ENCODE data around the gene SAMD8. TPM values are rescaled to one million over a fixed set of nuclear protein-coding genes. Genes with fewer than 3 reads are reported as not detected.

SAMD8 gene
- total RNA-seq, 1 experiment from 2014 or later: 32.0 TPM

DNA sequence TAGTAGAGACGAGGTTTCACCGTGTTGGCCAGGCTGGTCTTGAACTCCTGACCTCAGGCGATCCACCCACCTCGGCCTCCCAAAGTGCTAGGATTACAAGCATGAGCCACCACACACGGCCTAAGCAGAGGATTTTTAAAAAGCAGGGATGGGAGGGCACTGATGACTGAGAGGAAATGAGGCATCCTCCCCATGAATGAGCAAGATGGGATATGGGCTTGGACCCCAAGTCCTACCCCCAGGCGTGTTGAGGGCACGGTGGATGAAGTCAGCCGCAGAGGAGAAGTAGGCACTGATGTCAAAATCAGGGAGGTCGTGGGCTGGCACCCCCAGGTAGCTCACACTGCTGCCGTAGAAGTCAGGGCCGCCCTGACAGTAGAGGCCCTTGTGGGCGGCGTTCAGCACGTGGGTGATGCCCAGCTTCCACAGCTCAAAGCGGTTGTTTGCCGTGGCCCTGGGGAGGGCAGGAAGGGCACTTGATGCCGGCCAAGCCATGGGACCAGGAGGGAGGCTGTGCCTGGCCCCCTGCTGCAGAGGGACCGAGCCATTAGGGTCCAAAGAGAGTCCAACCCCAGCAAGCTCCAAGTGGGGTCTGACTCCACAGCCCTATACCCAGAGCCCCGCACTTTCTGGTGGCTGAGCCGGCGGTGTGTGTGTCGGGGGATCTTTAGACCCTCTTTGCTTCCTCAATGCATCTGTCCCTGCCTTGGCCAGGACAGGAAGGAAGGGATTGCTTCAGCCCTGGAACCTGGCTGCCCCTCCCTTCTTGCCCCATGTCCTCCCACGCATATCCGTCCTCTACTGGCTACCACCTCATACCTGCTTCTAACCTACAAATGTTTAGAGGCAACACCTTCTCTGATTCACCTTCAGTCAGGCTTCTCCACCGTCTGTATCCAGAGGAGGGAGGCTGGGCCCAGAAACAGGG lies 3.4 kb upstream of the SAMD8 start:
- H3K9me3 ChIP-seq (ENCODE audit: control insufficient read depth, insufficient read depth, low read depth, low read length): no peaks in the 10 kb centered on the region
- ChIA-PET POLR2A (interaction anchor here (0.7 kb wide), 1 partner anchor 55 kb away, joined by 3 read pairs; no protein-coding TSS in a partner anchor), CTCF (interaction anchor here (0.6 to 0.8 kb wide), 2 partner anchors 128 to 843 kb away, joined by 3 to 5 read pairs; partner anchors contain the start of gene COMTD1)
- intact Hi-C loops (cut with micrococcal nuclease; ENCODE audit: unreplicated experiment) (no loop called here), in situ Hi-C loops (cut with HindIII; ENCODE audit: low pct_unique_long_range_greater_than_20kb, low sequenced_read_pairs) (no loop called here)
- TF ChIP-seq POLR2AphosphoS5 (IDR thresholded peaks at IDR 0.05; ENCODE audit: low read depth, low read length): no peak
- TF ChIP-seq, protein P1, sequence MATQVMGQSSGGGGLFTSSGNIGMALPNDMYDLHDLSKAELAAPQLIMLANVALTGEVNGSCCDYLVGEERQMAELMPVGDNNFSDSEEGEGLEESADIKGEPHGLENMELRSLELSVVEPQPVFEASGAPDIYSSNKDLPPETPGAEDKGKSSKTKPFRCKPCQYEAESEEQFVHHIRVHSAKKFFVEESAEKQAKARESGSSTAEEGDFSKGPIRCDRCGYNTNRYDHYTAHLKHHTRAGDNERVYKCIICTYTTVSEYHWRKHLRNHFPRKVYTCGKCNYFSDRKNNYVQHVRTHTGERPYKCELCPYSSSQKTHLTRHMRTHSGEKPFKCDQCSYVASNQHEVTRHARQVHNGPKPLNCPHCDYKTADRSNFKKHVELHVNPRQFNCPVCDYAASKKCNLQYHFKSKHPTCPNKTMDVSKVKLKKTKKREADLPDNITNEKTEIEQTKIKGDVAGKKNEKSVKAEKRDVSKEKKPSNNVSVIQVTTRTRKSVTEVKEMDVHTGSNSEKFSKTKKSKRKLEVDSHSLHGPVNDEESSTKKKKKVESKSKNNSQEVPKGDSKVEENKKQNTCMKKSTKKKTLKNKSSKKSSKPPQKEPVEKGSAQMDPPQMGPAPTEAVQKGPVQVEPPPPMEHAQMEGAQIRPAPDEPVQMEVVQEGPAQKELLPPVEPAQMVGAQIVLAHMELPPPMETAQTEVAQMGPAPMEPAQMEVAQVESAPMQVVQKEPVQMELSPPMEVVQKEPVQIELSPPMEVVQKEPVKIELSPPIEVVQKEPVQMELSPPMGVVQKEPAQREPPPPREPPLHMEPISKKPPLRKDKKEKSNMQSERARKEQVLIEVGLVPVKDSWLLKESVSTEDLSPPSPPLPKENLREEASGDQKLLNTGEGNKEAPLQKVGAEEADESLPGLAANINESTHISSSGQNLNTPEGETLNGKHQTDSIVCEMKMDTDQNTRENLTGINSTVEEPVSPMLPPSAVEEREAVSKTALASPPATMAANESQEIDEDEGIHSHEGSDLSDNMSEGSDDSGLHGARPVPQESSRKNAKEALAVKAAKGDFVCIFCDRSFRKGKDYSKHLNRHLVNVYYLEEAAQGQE (IDR thresholded peaks at IDR 0.05; ENCODE audit: insufficient read depth in 1 of 2, low read depth in 2 of 2, low read length in 1 of 2): no peak
- ATAC-seq: no peak
- H3K36me3 ChIP-seq (ENCODE audit: control insufficient read depth, insufficient read depth, low read length): no peaks in the 10 kb centered on the region; the same call in 1 of the 2 replicates
- DNase-seq (ENCODE audit: low read depth, low spot score): no peak
- H3K27me3 ChIP-seq (ENCODE audit: control insufficient read depth, insufficient read depth, low read length): no peaks in the 10 kb centered on the region
- no peak overlapping the region; the same call in 1 of the 2 replicates for H3K27ac ChIP-seq (ENCODE audit: low read length)
- peaks cover 5% of the 10 kb centered on the region for H3K4me1 ChIP-seq (ENCODE audit: control insufficient read depth, insufficient read depth, low read length)
- no peak overlapping the region for H3K4me3 ChIP-seq (ENCODE audit: low read depth in 2 of 2, low read length in 2 of 2)
- BruUV-seq (replicated peaks): no TSS peak

DNA sequence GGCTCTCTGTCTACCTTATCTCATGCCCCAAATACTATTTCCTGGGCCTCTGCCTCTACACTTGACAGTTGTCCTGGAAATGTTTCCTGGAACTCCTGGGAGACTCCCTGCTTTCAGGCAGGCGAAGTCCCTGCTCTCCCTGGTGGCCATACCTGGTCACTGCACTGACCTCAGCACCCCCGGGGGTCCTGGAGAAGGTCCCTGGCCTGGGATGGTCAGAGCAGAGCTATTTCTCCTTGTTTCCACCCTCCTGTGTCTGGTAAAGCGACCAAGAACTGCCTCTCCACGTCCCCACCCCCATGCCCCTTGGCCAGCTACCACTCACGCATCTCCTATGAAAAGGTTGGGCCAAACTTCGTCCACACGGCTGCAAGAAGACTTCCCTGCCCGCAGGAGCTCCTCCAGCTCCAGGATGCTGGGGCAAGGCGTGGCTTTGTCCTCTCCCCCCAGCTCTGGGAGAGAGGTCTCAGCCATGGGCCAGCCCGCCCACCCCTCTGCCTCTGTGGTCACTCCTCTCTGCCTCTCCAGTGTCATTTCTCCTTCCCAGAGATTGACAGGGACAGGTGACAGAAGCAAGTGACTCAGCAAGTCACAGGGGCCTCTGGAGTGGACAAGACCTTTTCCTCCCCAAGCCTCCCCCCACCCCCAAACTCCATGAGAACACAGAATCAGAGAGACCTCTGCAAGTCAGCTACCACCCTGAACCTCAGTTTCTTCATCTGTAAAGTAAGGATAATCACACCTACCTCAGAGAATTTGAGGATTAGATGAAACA lies 2.6 kb upstream of the SAMD8 start:
- ATAC-seq (no peak), DNase-seq (ENCODE audit: low read depth, low spot score) (no peak)
- no peaks in the 10 kb centered on the region for H3K27me3 ChIP-seq (ENCODE audit: control insufficient read depth, insufficient read depth, low read length)
- peaks cover 11% of the 10 kb centered on the region for H3K4me1 ChIP-seq (ENCODE audit: control insufficient read depth, insufficient read depth, low read length)
- ChIA-PET POLR2A (interaction anchor here (0.7 kb wide), 1 partner anchor 56 kb away, joined by 3 read pairs; no protein-coding TSS in a partner anchor), CTCF (interaction anchor here (0.6 kb wide), 1 partner anchor 283 kb away, joined by 5 read pairs; no protein-coding TSS in a partner anchor)
- no peak overlapping the region; the same call in 1 of the 2 replicates for H3K27ac ChIP-seq (ENCODE audit: low read length)
- no peaks in the 10 kb centered on the region for H3K9me3 ChIP-seq (ENCODE audit: control insufficient read depth, insufficient read depth, low read depth, low read length)
- TF ChIP-seq TCF7L2 (IDR thresholded peaks at IDR 0.05; ENCODE audit: low read depth, low read length) (no peak), SIN3A (IDR thresholded peaks at IDR 0.05; ENCODE audit: borderline replicate concordance, insufficient read depth, low read depth, low read length) (no peak), POLR2AphosphoS5 (IDR thresholded peaks at IDR 0.05; ENCODE audit: low read depth, low read length) (no peak)
- TF ChIP-seq, protein P2, sequence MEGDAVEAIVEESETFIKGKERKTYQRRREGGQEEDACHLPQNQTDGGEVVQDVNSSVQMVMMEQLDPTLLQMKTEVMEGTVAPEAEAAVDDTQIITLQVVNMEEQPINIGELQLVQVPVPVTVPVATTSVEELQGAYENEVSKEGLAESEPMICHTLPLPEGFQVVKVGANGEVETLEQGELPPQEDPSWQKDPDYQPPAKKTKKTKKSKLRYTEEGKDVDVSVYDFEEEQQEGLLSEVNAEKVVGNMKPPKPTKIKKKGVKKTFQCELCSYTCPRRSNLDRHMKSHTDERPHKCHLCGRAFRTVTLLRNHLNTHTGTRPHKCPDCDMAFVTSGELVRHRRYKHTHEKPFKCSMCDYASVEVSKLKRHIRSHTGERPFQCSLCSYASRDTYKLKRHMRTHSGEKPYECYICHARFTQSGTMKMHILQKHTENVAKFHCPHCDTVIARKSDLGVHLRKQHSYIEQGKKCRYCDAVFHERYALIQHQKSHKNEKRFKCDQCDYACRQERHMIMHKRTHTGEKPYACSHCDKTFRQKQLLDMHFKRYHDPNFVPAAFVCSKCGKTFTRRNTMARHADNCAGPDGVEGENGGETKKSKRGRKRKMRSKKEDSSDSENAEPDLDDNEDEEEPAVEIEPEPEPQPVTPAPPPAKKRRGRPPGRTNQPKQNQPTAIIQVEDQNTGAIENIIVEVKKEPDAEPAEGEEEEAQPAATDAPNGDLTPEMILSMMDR (IDR thresholded peaks at IDR 0.05): peak; percentile 89
- TF ChIP-seq, protein P1 (IDR thresholded peaks at IDR 0.05; ENCODE audit: insufficient read depth in 1 of 2, low read depth in 2 of 2, low read length in 1 of 2): no peak
- BruUV-seq (replicated peaks): no TSS peak
- in situ Hi-C loops (cut with HindIII; ENCODE audit: low pct_unique_long_range_greater_than_20kb, low sequenced_read_pairs) (no loop called here), intact Hi-C loops (cut with micrococcal nuclease; ENCODE audit: unreplicated experiment) (no loop called here)
- H3K4me3 ChIP-seq (ENCODE audit: low read depth in 2 of 2, low read length in 2 of 2): no peak overlapping the region
- H3K36me3 ChIP-seq (ENCODE audit: control insufficient read depth, insufficient read depth, low read length): no peaks in the 10 kb centered on the region; the same call in 1 of the 2 replicates

Data from Panc1 (cell line).